HUES48 (cell line): ENCODE data around the gene BPGM.
"Not testable (repeated sequence)": the region's sequence is repeated elsewhere in the genome, so short reads cannot be mapped to it uniquely, and the experiment has no call there.

Experiments
- H3K27ac ChIP-seq: one replicate; pipeline ENCODE4 v1.7.0; 2013; ENCODE audit warnings: low read depth, low read length, inconsistent platforms
- H3K27me3 ChIP-seq: 2 replicates; pipeline ENCODE4 v1.6.1; 2013; ENCODE audit warnings: mild to moderate bottlenecking, low read length; ENCODE audit not compliant: control insufficient read depth, insufficient read depth
- H3K36me3 ChIP-seq: 2 replicates; pipeline ENCODE4 v1.6.1; 2013; ENCODE audit warnings: low read length; ENCODE audit not compliant: control insufficient read depth, insufficient read depth
- H3K4me1 ChIP-seq: 2 replicates; pipeline ENCODE4 v1.6.1; 2013; ENCODE audit warnings: mild to moderate bottlenecking, low read length; ENCODE audit not compliant: control insufficient read depth, insufficient read depth
- H3K4me3 ChIP-seq: 2 replicates; pipeline ENCODE4 v1.5.1; 2013; ENCODE audit warnings: mild to moderate bottlenecking, low read depth, low read length
- H3K9ac ChIP-seq: 2 replicates; pipeline ENCODE4 v1.6.1; 2013; ENCODE audit warnings: mild to moderate bottlenecking, low read depth, low read length, moderate library complexity
- H3K9me3 ChIP-seq: 2 replicates; pipeline ENCODE4 v1.6.1; 2013; ENCODE audit warnings: low read length; ENCODE audit not compliant: control insufficient read depth, insufficient read depth

BPGM gene

DNA sequence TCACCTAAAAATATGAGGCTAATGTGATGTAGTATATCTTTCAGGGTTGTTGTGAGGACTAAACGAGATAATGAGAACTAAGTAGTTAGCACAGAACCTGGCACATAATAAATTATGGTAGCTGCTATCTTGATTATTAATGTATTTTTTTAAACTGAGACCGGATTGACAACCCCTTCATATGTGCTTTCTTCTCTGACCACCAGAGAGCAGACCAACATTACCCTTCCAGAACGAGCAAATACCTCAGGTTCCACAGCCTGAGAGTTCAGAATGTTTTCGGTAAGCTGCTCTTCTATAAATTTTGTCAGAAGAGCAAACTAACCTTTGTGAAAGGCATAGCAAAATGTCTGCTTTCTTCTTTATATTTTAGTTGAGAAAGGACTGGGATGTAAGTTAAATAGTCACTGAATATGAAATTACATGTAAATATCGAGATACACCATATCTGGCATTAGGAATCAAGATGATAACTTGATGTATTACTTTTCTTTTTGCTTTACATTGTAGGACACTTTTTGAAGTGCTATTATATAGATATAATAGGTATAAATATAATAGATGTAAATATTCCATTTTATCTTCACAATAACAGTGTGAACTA, 13.6 kb upstream of the BPGM start:
- no peaks in the 10 kb centered on the region for H3K36me3 ChIP-seq
- H3K9ac ChIP-seq, result no peak overlapping the region
- H3K4me3 ChIP-seq, result no peak overlapping the region
- no peaks in the 10 kb centered on the region for H3K27me3 ChIP-seq
- no peaks in the 10 kb centered on the region for H3K4me1 ChIP-seq
- no peaks in the 10 kb centered on the region for H3K9me3 ChIP-seq
- H3K27ac ChIP-seq, result no peak overlapping the region

- Histone ChIP-seq H3K4me3 (no peak overlapping the region), H3K4me1 (no peaks in the 10 kb centered on the region)
Measured at GRCh38 chr7:134636008-134636449, 10.6 kb upstream of the BPGM start.

GRCh38 chr7:134637441-134637840, 9.2 kb upstream of the BPGM start:
- Histone ChIP-seq H3K36me3 (no peaks in the 10 kb centered on the region), H3K27me3 (no peaks in the 10 kb centered on the region), H3K4me1 (no peaks in the 10 kb centered on the region), H3K27ac (no peak overlapping the region), H3K9me3 (no peaks in the 10 kb centered on the region), H3K4me3 (no peak overlapping the region), H3K9ac (no peak overlapping the region)

More at GRCh38 chr7:134636008-134636449, 10.6 kb upstream of the BPGM start:
- Histone ChIP-seq H3K27ac (no peak overlapping the region), H3K36me3 (no peaks in the 10 kb centered on the region), H3K9me3 (no peaks in the 10 kb centered on the region), H3K9ac (no peak overlapping the region), H3K27me3 (no peaks in the 10 kb centered on the region)

DNA sequence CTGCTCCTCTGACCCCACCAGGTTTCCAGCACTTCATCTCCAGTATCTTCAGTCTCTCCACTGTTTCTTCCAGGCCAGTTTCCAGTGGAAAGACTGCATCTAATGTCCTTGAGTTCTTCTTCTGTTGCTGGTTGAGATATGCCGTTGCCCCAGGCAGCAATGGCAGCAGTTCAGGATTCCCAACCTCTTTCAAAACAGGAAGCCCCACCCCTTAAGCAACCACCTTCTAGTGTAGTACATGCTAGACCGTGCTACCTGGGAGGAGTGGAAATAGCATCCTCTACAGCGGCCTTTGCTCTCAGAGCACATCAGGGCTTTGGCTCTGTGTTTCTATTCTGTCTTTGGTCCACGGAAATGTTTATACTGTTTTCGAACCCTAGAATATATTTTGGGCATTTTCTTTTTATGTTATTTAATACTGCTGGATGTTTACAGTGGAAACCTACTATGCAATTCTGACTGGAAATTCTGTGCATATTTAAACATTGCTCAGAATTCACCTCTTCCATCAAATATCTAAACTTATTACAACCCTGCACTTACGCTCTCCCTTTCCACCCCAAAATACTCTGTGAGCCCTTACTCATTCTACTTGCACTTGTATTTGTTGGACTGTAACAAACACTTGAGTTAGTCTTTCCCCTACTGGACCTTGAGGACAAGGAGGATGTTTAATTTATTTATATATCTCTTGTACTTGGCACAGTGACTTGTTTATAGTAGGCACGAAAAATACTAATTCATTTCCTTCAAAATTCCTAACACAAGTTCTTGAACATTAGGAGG, 8.5 kb upstream of the BPGM start:
- Histone ChIP-seq H3K36me3 (no peaks in the 10 kb centered on the region), H3K9me3 (no peaks in the 10 kb centered on the region), H3K4me1 (no peaks in the 10 kb centered on the region), H3K27ac (no peak overlapping the region), H3K27me3 (no peaks in the 10 kb centered on the region), H3K9ac (no peak overlapping the region), H3K4me3 (no peak overlapping the region)

GRCh38 chr7:134639061-134639460, 7.6 kb upstream of the BPGM start:
- no peak overlapping the region for H3K9ac ChIP-seq
- H3K27ac ChIP-seq, result no peak overlapping the region
- H3K27me3 ChIP-seq, result no peaks in the 10 kb centered on the region
- no peak overlapping the region for H3K4me3 ChIP-seq
- H3K9me3 ChIP-seq, result no peaks in the 10 kb centered on the region
- 0 out of 2 replicates have a peak, but pooled peaks cover 4% of the 10 kb centered on the region for H3K4me1 ChIP-seq
- no peaks in the 10 kb centered on the region for H3K36me3 ChIP-seq

DNA sequence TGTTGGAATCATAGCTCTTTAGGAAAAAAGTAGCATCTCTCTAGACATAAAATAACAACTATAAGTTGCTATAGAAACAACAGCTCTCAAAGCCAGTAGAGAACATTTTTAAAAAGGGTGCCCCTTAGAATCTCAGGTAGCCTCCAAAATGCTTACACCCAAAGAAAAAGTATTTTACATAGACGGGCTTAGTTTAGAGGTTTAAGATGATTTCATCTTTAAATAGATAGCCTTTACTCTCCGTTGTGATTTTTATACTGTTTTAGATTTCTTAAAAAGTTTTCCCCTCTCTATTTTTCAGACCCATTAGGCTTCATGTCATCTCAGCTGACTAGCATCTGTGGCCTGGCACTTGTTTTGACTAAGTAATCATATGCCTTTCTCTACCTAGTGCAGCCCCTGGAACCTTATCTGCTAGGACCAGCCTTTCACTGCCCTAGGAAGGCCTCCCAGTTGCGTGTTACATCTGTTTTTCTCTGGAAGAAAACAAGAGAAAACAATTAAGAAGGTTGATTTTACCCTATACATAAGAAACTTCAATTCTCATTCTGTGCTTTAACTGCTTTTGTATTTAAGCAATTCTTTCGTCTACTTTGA, 6.9 kb upstream of the BPGM start:
- Histone ChIP-seq H3K9me3 (no peaks in the 10 kb centered on the region), H3K27me3 (no peaks in the 10 kb centered on the region), H3K9ac (no peak overlapping the region), H3K4me3 (no peak overlapping the region), H3K27ac (no peak overlapping the region), H3K36me3 (no peaks in the 10 kb centered on the region), H3K4me1 (0 out of 2 replicates have a peak, but pooled peaks cover 4% of the 10 kb centered on the region)

- Histone ChIP-seq H3K27ac (no peak overlapping the region), H3K4me1 (peaks cover 9% of the 10 kb centered on the region), H3K9ac (no peak overlapping the region), H3K27me3 (no peaks in the 10 kb centered on the region), H3K4me3 (no peak overlapping the region), H3K9me3 (no peaks in the 10 kb centered on the region), H3K36me3 (no peaks in the 10 kb centered on the region)
Measured at GRCh38 chr7:134640842-134641715, 5.6 kb upstream of the BPGM start.

DNA sequence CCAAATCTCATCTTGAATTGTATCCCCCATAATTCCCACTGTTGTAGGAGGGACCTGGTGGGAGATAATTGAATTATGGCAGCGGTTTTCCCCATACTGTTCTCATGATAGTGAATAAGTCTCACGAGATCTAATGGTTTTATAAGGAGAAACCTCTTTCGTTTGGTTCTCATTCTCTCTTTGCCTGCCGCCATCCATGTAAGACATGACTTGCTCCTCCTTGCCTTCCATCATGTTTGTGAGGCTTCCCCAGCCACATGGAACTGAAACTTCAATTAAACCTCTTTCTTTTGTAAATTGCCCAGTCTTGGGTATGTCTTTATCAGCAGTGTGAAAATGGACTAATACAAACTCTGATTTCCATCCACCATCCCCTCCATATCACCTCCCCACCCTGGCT, 4.7 kb upstream of the BPGM start:
- not testable (repeated sequence) for H3K4me3 ChIP-seq, H3K27me3 ChIP-seq, H3K9me3 ChIP-seq, H3K4me1 ChIP-seq, H3K27ac ChIP-seq, H3K36me3 ChIP-seq, H3K9ac ChIP-seq

DNA sequence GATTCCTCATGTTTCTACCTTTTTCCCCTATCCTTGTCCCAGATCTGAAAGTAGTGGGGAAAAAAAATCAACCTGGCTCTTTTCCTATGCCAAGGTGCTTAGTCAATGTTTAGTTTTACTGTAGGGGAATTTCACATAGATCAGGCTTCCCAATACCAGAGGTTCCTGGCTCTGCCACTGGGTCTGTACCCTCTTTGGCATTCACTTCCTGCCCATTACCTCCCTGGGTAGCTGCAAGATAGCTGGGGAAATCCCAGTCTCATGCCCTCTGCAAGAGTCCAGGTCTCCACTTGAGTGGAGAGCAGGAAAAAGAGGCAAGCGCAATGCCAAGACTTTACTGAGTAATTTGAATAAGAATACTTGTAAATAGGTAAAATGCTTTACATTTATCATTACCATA, 3.5 kb upstream of the BPGM start:
- no peak overlapping the region for H3K27ac ChIP-seq
- H3K4me3 ChIP-seq, result no peak overlapping the region
- no peaks in the 10 kb centered on the region for H3K36me3 ChIP-seq

DNA sequence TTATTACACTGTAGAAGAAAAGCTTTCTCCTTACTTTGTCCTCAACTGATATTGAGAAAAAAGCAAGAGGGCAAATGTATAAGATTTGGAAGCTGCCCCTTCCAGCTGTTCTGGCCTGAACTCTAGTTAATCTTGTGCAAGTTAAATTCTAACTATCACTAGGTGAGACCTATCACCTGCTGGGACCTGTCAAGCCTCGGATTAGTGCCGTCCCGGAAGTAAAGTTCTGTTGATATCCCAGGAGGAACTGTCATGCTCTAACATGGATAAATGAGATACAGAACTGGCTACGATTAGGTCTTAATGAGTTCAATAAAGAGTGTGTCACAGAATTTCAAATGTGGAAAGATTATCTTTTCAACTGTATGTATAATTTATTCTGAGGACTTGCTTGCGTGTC, 1.2 kb upstream of the BPGM start:
- no peak overlapping the region for H3K9ac ChIP-seq
- no peak overlapping the region for H3K27ac ChIP-seq
- H3K36me3 ChIP-seq, result no peaks in the 10 kb centered on the region
- peaks cover 9% of the 10 kb centered on the region for H3K4me1 ChIP-seq
- no peaks in the 10 kb centered on the region for H3K27me3 ChIP-seq
- H3K4me3 ChIP-seq, result peak overlapping the region; percentile 82
- H3K9me3 ChIP-seq, result no peaks in the 10 kb centered on the region

More for the DNA sequence above, 3.5 kb upstream of the BPGM start:
- Histone ChIP-seq H3K9ac (no peak overlapping the region), H3K9me3 (no peaks in the 10 kb centered on the region), H3K4me1 (peaks cover 9% of the 10 kb centered on the region), H3K27me3 (no peaks in the 10 kb centered on the region)
